ENCODE measurements around the gene ASGR1.

ASGR1 gene

DNA sequence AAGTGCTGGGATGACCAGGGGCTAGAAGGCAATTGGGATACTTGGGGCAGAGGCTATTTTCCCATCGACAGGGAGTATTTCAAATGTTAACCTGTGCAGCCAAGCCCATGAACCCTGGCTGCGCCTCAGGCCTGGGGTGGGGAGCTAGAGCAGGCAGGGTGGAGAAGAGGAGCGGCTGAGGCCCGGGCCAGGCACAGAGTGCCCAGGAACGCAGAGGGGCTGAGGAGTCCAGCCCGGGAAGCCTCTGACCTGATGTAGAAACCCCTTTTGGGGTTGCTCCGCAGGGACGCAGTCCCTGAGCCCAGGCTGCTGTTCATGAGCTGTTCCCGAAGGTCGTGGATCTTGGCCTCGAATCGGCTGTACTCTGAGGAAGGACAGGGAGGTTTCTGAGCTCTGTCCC, 16.8 kb upstream of the ASGR1 start:
- no peak for DNase-seq (ENCODE audit: low read depth)
- TF ChIP-seq, protein P1, sequence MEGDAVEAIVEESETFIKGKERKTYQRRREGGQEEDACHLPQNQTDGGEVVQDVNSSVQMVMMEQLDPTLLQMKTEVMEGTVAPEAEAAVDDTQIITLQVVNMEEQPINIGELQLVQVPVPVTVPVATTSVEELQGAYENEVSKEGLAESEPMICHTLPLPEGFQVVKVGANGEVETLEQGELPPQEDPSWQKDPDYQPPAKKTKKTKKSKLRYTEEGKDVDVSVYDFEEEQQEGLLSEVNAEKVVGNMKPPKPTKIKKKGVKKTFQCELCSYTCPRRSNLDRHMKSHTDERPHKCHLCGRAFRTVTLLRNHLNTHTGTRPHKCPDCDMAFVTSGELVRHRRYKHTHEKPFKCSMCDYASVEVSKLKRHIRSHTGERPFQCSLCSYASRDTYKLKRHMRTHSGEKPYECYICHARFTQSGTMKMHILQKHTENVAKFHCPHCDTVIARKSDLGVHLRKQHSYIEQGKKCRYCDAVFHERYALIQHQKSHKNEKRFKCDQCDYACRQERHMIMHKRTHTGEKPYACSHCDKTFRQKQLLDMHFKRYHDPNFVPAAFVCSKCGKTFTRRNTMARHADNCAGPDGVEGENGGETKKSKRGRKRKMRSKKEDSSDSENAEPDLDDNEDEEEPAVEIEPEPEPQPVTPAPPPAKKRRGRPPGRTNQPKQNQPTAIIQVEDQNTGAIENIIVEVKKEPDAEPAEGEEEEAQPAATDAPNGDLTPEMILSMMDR (IDR thresholded peaks at IDR 0.05; ENCODE audit: insufficient read depth, low read depth, low read length, missing control alignments): no peak
- H3K4me3 ChIP-seq (ENCODE audit: low read length): no peak overlapping the region

- TF ChIP-seq, protein P1 (IDR thresholded peaks at IDR 0.05; ENCODE audit: insufficient read depth, low read depth, low read length, missing control alignments): no peak
- no peak overlapping the region for H3K4me3 ChIP-seq (ENCODE audit: low read length)
- DNase-seq (ENCODE audit: low read depth): no peak
Observed at GRCh38 chr17:7192271-7192937, 13.2 kb upstream of the ASGR1 start.

DNA sequence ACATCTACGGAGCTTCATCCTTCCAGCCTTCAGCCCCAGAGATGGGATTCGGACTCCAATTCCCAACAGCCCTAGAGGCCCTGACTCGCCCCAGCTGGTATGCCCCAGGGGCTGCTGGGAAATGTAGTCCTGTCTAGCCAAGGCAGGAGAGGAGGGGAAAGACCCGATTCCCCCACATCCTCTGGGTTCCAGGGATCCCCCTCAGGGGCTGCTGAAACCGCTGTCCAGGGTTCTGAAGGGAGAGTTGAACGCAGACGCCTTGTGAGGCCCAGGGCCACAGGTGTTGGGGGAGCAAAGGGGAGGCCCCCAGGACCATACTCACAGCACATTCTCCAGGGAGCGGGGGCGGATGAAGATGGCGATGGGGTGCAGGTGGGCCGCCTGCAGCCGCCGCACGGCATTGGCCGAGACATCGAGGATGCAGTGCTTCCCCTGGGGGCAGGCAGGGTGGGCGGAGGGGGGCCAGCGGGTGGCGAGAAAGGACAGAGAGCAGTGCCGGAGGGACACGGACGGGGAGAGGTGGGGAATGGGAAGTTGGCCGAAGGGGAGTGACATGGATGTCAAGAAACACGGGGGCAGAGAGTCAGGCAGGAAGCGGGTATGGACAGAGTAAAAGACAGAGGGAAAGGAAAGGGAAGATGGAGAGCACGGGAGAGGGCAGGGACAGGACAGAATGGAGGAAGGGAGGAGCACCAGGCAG, 12.6 kb upstream of the ASGR1 start:
- H3K4me3 ChIP-seq (ENCODE audit: low read length): no peak overlapping the region
- DNase-seq (ENCODE audit: low read depth): peak; percentile 45
- TF ChIP-seq, protein P1 (IDR thresholded peaks at IDR 0.05; ENCODE audit: insufficient read depth, low read depth, low read length, missing control alignments): no peak

DNA sequence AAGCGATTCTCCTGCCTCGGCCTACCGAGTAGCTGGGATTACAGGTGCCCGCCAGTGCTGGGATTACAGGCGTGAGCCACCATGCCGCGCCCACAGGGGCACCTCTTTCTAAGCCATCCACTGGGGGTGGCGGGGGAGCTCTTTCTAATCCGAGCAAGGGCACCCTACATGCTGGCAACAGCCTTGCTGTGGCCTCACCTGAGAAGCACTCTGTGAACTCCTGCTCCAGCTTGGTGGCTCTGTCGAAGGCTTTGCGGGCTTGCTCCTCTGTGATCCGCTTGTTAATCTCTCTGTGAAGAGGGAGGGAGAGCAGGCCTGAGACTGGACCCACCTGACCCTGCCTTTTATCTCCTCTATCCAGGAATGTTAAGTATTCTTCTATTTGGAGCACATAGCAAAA, 11.9 kb upstream of the ASGR1 start:
- no peak for DNase-seq (ENCODE audit: low read depth)
- no peak overlapping the region for H3K4me3 ChIP-seq (ENCODE audit: low read length)
- TF ChIP-seq, protein P1 (IDR thresholded peaks at IDR 0.05; ENCODE audit: insufficient read depth, low read depth, low read length, missing control alignments): no peak

DNA sequence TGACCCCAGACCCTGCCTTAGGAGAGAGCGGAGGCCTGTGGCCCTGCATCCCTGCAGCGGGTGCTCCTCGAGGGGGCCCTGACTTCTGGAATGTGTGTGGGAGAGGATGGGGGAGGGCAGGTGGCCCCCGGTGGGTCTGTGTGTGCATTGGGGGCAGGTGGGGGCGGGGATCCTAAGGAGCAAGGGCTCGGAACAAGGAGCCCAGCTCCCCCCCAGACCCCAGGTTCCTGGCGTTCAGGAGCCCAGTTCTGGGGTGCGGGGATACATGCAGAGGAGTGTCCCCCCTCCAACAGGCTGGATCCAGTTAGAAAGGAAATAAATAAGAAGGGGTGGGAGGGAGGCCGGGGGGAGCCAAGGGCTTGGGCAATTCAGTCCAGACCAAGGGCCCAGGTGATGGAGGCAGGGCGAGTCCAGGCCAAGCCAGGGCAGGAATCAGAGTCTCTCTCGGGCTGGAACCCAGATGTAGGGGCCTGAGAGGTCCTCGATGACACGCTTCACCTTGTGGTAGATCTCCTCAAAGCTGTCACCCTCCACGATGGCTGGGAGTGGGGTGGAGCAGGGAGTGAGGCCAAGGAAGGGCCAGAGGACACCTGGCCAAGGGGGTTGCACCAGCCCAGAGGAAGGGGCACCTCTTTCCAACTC, 11.2 kb upstream of the ASGR1 start:
- TF ChIP-seq, protein P1 (IDR thresholded peaks at IDR 0.05; ENCODE audit: insufficient read depth, low read depth, low read length, missing control alignments): no peak
- H3K4me3 ChIP-seq (ENCODE audit: low read length): no peak overlapping the region
- DNase-seq (ENCODE audit: low read depth): no peak

DNA sequence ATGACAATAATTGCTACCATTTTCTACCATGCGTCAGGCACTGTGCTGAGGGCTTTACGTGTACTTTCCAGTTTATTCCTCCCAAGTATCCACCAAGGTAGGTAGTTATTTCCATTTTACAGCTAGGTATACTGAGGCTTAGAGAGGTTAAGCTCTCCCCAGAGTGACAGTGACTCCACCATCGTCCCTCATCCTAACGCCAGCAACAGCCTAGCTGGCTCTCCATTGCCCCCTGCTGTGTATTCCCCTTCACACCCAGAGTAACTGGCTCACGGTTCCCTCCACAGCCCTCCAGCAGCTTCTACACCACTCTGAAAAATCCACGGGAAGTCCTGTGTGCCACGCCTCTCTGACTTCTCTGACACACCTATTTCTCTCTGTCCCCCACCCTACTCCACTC, 7.1 kb upstream of the ASGR1 start:
- TF ChIP-seq, protein P1 (IDR thresholded peaks at IDR 0.05; ENCODE audit: insufficient read depth, low read depth, low read length, missing control alignments): peak; percentile 22
- no peak overlapping the region for H3K4me3 ChIP-seq (ENCODE audit: low read length)
- no peak for DNase-seq (ENCODE audit: low read depth)
